SK-MEL-5 (cell line): ENCODE data around the gene SYNGR2. TPM values are rescaled to one million over a fixed set of nuclear protein-coding genes. Genes with fewer than 3 reads are reported as not detected.

ENCODE experiments used
- DNase-seq: peaks from one replicate; pipeline ENCODE4 v3.0.0-alpha.2; 2016; ENCODE audit warnings: low read depth, low spot score
- in situ Hi-C: cut with HindIII; loops from 2 replicates; pipeline ENCODE4 v1.10.0; 2016; ENCODE audit warnings: low sequenced_read_pairs, high pct_unique_total_duplicates, low pct_unique_long_range_greater_than_20kb
- total RNA-seq: library from RNA; depleted of rRNA; stranded (reverse); fragments of >200 nt; shearing (Covaris generic); gene quantifications from 2 replicates; pipeline ENCODE4 v1.2.3, GENCODE V29; 2014

SYNGR2 gene
- total RNA-seq, 1 experiment from 2014 or later = 68.5 TPM

DNA sequence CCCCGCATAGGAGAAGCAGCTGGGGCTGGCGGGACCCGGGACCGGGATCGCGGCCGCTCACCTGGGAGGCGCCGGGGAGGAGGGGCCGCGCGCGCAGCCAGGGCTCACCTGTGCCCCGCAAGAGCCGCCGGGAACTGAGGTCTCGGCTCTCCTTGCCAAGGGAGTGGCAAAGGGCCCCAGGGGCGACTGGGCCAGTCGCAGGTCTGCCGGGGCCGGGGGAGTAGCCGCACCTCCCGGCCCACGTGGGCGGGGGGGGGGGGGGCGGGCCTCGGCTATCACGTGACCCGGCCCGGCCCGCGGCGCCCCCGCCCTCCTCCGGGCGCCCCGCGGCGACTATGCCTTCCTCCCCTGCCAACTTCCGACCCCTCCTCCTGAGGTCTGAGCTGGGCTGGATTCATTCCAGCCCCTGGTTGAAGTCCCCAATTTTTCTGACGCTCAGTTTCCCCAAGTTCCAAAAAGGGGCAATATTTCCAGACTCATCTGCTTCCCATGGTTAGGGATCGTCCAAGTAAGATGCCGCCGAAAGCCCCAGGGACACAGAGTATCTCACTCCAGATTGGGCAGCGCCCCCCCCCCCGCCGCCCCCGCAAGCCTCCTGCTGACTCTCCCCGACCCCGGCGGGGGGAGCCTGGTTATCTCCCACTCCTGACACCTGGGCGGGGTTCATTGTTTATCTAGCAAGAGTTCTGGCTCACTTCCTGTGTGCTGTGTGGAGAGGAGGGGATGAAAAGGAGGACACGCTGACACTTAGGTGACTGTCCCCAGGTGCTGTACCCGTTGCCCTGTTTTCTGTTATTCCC lies 39.6 kb upstream of the SYNGR2 start, which contains the start of gene TMC6:
Gene TMC6 (minus strand): TSS at position 205 of the 800 bp plus-strand sequence. CDS start 1,923 bp downstream, outside the sequence.
- peak; percentile 77 for DNase-seq
- in situ Hi-C loops = no loop called here

DNA sequence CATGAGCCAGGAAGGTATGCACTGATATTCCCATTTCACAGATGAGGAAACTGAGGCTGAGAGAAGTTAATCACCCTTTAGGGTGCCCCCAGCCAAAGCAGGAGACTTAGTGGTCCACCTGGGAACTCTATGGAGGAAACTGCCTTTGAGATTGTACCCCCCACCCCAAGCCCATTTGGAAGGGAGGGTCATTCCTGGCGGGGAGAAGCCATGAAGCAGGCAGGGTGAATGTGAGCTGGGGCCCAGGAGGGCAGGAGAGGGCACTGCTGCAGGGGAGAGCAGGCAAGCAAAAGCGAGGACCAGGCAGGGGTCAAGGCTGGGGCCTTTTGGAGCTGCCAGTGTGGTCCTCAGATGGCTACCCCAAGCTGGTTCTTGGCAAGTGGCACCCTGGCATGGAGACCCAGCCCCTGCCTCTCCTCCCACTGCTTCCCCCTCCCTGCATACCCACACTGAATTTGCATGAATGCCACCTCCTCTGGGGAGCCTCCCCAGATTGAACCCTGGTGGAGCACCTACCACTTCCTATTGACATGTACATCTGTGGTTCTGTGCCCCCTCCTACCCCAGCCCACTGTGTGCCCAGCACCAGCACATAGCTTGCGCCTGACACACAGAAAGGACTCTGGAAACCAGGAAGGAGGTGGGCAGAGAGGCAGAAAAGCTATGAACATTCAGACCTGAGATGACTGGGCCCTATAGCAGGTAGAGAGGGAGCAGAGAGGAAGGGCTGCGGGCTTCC lies 38.9 kb upstream of the SYNGR2 start:
- in situ Hi-C loops = no loop called here
- DNase-seq = no peak

DNA sequence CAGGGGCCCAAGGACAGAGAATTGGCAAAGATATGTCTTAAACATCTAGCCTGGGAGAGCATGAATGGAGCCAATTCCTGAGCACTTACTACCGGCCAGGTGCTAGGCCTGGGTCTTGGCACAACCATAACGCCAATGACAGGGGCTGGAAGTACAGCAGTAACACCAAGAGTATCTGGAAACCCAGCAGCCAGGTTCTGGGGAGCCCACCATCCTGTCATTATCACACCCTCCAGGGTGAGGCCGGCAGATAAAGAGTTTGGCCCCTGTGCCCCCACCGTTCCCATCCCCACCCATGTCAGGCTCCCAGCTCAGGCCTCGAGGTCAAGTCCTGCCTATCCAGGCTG lies 38.3 kb upstream of the SYNGR2 start:
- no peak for DNase-seq
- in situ Hi-C loops = no loop called here

- peak; percentile 47 for DNase-seq
- in situ Hi-C loops = no loop called here
These were observed 37.8 kb upstream of the SYNGR2 start, which contains the start of gene TMC8 for GRCh38 chr17:78130437-78131101. Gene TMC8, plus strand, starts transcription at chr17:78130771. Its CDS starts 818 bp downstream, at chr17:78131589.

DNA sequence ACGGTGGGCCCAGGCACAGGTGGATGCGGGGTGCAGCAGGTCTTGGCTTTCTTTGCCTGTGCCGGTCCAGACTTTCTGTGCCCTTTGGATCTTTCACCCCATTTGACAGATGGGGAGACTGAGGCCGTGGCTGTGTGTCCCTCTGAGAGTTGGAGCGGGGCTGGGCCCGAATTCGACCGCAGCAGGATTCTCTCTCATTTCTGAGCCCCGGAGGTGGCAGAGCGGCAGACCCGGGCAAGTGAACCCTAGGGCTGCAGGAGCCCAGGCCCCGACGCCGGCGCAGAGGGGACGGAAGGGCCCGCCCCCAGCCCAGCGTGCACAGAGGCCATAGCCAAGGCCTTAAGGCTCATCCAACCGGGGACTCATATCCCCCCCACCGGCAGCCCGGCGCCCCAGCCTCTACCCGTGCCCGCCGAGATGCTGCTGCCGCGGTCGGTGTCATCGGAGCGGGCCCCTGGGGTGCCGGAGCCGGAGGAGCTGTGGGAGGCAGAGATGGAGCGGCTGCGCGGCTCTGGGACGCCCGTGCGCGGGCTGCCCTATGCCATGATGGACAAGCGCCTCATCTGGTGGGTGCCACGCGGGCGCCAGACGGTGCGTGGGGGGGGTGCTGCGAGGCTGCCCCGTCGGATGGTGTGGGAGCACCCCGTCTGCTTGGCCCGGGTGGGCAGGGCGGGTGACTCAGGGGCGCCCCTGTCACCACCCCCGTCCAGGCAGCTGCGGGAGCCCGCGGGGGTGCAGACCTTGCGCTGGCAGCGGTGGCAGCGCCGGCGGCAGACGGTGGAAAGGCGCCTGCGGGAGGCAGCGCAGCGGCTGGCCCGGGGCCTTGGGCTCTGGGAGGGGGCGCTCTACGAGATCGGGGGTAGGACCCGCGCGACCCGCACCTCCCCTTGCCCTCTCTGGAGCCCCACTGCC lies 37.0 kb upstream of the SYNGR2 start:
- in situ Hi-C loops = no loop called here
- no peak for DNase-seq

GRCh38 chr17:78132084-78132676 lies 36.2 kb upstream of the SYNGR2 start:
- no peak for DNase-seq
- in situ Hi-C loops = no loop called here

GRCh38 chr17:78132767-78133178 lies 35.6 kb upstream of the SYNGR2 start:
- in situ Hi-C loops = no loop called here
- DNase-seq = no peak

- no peak for DNase-seq
- in situ Hi-C loops = no loop called here
These were observed 35.0 kb upstream of the SYNGR2 start for GRCh38 chr17:78133179-78133951.

DNA sequence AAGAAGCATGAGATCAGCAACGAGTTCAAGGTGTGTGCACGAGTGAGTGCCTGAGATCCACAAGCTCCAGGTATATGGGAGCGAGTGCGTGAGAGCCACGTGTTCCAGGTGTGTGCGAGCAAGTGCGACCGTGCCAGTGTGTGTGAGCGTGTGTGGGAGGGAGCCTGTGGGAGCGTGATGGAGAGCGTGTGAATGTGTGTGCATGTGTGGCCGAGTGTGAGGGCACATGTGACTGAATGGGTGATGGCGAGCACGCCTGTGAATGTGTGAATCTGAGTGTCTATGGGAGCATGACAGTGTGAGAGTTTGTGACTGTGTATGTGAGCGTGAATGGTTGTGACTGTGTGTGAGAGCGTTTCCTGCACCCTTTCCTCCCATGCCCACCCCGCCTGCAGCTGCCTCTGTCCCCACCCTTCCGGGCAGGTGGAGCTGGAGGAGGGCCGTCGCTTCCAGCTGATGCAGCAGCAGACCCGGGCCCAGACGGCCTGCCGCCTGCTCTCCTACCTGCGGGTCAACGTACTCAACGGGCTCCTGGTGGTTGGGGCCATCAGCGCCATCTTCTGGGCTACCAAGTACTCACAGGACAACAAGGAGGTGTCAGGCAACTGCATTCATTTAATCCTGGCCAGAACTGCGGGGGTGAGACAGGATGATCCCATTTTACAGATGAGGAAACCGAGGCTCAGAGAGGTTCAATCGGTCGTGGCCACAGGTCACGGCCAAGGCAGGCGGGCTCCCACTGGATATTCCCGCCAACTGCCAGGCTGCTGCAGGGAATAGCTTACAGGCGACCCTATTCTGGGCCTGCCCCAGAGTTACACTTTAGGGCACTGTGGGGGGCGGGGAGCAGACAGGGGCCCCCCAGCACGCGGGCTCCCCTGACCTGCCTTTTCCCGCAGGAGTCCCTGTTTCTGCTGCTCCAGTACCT lies 34.1 kb upstream of the SYNGR2 start:
- DNase-seq = peak; percentile 92
- in situ Hi-C loops = no loop called here

DNA sequence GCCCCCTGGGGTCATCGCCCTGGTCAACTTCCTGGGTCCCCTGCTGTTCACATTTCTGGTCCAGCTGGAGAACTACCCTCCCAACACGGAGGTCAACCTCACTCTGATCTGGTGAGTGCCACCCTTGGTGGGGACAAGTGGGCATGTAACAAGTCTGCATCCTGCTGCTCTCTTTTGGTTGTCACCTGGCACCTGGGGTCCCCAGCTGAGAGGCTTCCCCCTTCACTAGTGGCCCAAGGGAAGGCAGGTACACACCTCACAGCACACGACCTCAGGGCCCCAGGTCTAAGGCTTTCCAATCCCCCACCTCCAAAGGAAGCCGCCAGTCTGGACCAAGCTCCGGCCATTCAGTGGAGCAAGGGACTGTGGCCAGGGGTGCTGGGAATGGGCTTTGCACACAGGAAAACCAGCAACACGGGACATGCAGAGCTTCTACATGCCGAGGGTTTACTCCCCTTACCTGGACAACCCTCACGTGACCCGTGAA lies 33.4 kb upstream of the SYNGR2 start:
- in situ Hi-C loops = no loop called here
- no peak for DNase-seq

DNA sequence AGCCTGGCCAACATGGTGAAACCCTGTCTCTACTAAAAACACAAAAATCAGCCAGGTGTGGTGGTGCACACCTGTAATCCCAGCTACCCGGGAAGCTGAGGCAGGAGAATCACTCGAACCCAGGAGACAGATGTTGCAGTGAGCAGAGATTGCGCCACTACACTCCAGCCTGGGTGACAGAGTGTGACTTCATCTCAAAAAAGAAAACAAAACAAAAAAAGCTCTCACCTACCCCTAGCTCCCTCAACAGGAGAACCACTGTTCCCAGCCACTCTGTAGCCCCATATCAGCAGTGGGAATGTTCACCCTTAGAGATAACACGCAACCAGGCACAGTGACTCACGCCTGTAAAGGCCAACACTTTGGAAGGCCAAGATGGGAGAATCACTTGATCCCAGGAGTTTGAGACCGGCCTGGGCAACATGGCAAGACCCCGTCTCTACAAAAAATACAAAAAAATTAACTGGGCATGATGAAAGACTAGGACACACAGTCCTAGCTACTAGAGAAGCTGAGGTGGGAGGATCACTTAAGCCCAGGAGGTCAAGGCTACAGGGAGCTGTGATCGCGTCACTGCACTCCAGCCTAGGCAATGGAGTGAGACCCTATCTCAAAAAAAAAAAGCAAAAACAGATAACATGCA lies 32.4 kb upstream of the SYNGR2 start:
- in situ Hi-C loops = no loop called here
- no peak for DNase-seq

GRCh38 chr17:78137392-78138203 lies 30.8 kb upstream of the SYNGR2 start:
- peak; percentile 56 for DNase-seq
- in situ Hi-C loops = no loop called here

DNA sequence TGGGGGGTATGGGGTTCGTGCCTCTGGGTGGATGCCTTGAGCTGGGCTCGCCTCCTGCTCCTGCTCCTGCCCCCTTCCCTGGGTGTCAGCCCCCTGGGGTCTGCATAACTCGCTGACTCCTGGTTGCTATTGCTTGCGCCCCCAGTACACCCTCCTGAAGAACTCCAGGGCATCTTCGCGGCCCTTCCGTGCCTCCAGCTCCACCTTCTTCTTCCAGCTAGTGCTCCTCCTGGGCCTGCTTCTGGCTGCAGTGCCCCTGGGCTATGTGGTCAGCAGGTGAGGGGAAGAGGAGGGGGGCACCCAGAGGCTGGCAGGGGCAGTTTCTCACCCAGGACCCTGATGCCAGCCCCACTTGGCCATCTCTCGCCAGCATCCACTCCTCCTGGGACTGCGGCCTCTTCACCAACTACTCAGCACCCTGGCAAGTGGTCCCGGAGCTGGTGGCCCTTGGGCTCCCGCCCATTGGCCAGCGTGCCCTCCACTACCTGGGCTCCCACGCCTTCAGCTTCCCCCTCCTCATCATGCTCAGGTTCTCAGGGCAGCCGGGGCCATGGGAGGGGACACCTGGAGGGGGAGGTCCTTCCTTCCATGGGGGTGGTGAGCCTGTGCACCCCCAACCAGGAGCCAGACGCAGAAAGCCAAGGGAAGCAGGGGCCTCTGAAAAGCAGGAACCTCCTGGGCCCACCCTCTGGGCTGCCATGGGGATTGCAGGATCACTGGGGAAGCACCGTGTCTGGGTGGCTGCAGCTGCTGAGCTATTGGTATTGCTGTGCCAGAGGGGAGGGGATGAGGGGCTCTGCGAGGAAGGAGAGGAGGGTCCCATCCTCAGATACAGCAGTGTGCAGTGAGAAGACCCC lies 29.9 kb upstream of the SYNGR2 start:
- DNase-seq = no peak
- in situ Hi-C loops = no loop called here
